Brain pericyte (primary cell): Measurements from ENCODE around the gene DGKD.

Experiments used
- DNase-seq: peaks from one replicate; pipeline ENCODE4 v3.0.0-alpha.2; 2012; ENCODE audit warnings: low read depth, low spot score

DGKD gene

DNA sequence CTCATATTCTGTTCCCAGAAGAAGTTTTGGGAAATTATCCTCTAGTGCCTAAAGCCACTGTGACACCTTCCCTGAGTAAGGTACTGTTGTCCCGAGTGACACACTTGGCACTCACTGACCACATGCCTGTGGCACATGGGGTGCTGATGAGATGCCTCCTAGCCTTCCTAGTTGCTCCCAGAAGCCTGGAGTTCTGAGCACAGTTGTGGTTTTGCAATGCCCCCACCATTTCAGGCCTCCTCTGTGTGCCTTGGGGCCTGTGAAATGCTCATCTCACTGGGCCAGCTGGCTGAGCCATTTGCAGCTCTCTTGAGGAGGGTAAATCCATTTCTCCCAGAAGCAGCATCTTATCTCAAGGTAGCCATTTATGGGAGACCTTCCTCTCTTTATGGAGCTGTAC, 91.8 kb downstream of the DGKD start:
- DNase-seq = no peak

DNA sequence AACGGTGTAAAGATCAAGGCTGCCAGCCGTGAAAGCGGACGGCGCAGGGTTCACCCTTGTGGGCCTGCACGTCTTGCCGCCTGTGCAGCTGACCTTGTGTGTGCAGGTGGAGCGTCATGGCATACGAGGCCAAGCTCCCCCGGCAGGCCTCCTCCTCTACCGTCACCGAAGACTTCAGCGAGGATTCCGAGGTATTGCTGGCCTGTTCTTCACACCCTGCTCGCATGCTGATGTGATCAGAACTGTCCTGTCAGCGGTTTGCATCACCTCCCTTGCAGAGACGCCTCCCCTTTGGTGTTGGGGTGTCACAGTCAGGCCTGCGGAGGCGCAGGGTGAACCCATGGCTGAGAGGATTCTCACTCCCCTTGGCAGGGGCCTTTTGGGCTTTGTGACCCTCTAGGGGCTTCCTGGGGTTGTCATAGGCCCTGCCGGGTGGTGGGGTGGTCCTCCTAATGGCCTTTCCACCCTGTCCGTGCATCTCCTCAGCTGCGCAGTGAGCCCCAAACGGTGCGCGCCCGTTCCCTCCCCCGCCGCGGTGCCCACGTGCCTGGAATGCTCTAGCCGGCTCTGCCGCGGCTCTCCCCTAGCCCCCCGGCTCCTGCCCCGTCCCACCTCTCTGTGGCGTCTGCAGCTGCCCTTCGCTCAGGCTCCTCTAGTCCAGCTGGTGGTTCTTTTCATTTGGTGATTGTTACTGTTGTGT, 92.5 kb downstream of the DGKD start:
- no peak for DNase-seq

DNA sequence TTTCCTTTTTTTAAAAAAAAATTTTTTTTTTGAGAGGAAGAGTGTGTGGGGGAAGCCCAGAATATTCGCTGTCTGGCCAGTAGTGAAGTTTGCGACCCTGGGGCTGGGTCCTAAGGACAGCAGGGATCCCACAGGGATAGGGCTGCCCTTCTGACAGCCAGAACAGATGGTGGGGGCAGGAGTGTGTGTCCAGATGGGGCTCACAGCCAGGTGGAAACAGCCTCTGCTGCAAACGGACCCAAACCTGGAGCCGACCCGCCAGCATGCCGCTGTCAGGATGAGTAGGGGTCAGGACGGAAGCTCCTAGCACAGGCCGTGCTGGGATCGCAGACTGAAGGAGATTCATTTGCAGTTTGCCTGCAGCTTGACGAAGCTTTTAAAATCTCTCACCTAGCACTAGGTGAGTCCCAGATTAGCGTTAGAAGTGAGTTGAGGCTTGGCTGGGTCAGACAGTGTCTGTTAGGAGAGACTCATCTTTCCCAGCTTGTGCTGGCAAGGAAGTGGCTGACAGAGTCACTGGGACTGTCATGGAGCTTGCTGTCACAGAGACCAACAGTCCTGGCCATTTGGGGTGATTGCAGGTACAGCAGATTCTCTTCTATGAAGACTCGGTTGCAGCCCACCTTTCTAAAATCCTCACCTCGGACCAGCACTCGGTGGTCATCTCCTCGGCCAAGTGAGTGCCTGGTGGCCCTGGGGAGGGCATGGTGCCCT, 93.4 kb downstream of the DGKD start:
- no peak for DNase-seq

DNA sequence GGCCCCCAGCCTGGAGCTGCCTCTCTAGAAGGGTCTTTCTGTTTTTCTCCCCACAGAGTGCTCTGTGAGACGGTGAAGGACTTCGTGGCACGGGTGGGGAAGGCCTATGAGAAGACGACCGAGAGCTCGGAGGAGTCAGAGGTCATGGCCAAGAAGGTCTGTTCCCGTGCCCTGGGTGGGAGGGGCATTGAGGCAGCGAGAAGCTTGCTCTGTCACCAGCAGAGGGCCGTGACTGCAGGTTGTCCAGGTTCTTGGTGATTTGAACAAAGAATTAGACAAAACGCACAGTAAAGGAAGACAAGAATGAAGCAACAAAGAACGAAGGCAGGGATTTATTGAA, 93.9 kb downstream of the DGKD start:
- no peak for DNase-seq

DNA sequence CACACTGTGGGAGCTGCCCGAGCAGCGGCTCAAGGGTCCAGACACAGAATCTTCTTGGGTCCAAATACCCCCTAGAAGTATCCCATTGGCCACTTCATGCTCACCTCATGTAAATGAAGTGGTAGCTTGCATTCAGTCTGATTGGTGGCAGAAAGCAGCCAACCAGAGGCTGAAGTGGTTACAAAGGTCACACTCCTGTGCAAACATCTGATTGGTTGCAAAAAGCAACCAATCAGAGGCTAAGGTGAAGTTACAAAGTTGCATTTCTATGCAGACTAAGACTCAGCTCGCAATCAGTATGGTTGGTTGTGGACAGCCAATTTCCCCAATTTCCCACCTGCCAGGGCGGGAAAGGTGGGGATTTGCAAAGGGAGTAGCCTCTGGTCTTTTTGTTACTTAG, 94.3 kb downstream of the DGKD start:
- no peak for DNase-seq

DNA sequence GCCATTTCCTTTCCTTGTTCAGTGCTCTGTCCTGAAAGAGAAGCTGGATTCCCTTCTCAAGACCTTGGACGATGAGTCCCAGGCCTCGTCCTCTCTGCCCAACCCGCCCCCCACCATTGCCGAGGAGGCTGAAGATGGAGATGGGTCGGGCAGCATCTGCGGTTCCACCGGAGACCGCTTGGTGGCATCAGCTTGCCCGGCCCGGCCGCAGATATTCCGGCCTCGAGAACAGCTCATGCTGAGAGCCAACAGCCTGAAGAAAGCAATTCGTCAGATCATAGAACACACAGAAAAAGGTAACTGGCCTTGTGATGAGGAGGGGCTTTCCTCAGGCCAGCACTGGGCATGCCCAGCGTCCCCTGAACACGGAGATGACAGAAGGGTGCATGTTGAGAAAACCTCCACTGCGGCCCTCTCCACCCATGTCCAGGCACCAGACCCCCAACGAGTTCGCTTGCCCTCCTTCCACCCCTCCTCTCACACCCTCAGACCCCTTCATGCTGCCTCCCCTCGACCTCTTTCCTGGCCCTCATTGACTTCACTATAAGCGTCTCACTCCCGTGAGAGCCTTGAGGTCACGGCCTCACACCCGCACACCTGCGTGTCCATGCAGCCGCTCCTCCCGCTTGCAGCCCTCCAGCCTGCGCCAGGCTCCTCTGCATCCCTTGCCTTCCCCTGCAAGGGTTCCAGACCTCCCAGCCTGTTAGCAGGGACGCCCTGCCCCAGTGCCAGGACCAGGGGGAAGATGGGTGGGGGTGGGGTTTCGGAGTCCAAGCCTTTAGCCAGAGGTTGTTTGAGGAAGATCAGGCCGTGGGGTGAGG, 95.0 kb downstream of the DGKD start:
- DNase-seq = no peak

DNA sequence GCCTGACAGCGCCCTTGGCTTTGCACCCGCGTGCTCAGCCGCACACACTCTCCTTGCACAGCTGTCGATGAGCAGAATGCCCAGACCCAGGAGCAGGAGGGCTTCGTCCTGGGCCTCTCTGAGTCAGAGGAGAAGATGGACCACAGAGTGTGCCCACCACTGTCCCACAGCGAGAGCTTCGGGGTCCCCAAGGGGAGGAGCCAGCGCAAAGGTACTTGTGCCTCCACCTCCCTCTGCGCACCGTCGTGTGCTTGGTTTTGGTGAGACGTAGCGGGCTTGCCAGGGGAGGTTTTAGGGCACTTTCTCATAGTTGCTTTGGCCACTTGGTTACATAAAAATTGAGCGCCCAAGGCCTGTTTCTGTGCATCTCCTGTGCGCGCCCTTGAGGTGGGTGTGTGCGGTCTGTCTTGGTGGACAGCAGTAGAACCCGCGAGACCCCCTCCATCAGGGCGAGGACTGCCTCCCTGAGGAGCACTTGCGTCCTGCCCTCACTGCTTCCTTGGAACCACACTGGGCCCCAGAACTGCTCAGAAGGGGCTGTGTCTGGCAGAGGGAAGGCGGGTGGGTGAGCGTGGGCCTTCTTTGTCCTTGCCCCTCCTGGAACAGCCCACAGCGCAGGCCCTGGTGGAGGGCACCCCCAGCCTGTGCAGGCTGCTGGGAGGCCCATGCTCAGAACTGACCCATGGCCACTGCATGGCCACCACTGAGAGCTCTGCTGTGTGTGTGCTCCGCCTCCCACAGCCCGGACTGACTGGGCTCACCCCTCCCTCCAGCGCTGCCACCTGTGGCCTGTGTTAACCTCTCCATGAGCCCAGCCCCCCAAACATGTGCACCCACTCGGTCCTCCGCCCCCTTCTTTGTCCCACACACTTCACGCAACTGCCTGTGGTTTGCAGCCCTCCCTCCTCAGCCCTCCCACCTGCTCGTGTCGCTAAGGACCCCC, 95.9 kb downstream of the DGKD start:
- DNase-seq = no peak

DNA sequence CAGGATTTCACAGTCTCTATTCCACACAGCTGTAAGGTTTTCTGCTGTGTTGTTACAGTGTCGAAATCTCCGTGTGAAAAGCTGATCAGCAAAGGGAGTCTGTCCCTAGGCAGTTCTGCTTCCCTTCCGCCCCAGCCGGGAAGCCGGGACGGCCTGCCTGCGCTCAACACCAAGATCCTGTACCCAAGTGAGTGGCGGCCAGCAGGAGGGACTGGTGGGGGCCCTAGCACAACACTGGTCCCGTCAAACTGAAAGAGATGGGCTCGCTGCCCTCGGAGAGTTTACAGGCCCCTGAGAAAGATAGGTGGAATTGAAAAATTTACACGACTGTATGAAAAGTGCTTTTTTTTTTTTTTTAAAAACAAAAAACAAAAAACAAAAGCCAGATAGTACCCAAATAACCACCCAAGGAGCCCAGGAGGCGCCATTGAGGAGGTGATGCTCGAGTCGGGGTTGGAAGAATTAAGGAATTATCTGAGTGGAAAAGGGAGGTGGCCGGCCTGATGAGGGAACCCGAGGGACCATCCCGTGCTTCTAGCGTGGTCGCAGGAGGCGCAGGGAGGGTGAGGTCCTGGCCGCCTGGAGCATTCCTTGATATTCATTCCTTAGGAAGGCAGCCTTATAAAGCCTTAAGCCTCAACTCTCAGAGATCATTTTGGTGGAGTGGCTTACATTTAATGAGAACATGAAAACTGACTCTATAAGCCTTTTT, 96.7 kb downstream of the DGKD start:
- DNase-seq = no peak

DNA sequence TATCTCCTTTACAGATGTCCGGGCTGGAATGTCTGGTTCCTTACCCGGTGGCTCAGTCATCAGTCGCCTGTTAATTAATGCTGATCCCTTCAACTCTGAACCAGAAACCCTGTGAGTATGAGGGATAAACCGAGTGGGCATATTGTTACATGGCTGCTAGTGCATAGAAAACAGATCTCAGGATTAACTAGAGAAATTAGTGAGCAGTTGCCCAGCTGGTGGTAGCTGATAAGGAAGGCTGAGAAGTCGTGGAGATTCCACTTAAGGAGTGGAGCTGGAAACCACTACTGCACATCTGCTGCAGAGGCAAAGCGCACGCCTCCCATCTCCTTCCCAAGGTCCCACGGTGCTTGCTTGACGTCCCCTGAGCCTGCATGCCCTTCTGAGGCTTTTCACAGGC, 97.7 kb downstream of the DGKD start:
- DNase-seq = no peak

DNA sequence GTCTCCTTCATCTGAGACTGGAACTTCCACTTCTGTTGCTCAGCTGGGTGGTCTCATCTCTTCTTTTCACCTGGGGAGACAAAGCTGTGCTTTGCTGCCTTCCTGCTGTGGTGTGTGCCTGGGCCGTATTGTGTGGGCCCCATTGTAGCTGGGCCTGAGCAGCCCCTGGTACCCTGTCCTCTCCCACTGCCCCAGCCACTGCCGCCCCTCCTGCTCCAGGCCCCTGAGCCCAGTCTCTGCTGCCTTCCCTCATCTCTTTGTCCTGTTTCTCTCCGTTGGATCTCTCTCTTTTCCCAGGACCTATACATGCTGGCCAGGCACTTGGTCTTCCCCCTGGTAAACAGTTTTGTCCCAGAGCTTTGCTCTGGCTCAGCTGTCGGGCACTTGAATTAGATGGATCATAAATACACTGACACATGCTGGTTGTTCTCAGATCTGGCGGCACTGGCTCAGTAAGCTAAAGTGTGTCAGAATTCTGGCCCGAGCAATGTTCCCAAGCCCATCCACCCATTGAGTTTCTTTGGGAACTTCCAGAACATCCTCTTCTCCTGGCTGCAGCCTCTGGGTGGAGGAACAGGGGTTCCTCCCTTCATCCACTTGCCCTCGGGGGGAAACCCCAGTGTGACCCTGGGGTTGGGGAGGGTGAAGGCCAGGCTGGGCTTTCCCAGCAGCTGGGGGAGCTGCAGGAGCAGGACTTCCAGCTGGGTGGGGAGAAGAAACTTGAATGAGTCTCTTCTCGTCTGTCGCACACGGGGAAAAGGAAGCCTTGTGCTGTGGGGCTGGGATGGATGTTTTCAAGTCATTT, 99.0 kb downstream of the DGKD start:
- DNase-seq = no peak

DNA sequence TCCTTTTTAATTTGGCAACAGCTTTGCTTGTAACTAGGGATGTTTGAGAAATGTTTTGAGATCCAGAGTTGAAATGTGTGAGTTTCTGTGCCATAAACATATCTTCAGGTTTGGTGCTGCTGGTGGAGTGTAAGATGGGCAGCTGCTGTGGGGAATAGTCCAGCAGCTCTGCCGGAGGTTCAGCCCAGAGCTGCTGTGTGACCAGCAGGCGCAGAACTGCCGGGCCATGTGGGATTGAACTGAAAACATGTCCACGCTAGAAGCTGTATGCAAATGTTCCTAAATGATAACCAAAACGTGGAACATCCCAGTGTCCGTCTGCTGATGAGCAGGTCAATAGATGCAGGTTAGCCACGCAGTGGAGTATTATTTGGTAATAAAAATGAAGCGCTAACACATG, 99.6 kb downstream of the DGKD start:
- no peak for DNase-seq

DNA sequence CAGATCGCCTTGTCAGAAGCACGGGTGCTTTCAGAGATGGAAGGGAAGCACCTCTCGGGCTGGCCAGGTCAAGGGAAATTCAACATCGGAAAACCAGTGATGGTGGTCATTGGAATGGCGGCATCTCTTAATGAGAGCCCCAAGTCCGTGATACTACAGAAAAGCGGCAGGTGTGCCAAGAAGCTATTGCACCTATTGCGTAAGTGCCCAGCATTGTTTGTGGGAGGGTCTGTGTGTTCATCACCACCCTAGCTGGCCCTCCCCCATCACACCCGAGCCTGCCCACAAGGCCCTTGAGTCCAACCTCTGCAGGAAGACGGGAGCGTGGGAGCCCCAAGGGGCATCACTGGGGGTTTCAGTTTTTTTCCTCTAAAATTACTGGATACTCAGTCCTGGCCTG, 100.7 kb downstream of the DGKD start:
- no peak for DNase-seq

DNA sequence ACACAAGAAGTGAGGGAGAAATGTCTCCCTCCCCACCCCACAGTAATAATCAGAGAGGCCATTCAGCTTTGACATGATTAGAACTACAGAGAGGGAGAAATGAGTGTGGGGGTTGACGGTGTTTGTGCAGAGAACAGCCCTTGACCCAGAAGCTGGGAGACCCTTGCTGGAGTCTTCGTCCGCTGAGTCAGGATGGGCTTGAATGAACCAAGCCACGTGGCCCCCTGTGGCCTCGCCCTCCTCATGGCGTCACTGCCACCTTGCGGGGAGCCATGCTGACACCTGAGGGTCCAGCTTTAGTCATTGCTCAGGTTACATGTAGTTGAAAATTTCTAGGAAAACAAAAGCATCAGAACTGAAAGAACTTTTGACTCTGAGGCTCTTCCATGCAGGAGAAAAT, 101.2 kb downstream of the DGKD start:
- DNase-seq = no peak

DNA sequence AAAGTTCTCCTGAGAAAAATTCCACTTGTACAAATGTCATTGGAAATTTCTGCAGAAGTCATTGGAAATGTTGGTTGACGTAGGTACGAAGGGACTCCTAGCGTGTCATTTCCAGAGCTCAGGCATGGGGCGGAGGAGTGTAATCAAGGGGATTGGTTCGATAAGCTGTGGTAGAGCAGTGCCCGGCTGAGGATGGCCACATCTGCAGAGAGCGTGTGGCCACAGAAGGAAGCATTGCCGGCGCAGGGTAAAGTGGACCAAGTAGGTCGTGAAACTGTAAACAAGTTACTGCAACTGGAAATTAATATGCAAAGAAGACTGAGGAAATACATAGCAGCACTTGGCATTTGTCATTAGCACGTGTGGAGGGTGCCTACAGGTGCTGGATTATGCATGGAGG, 101.8 kb downstream of the DGKD start:
- no peak for DNase-seq

DNA sequence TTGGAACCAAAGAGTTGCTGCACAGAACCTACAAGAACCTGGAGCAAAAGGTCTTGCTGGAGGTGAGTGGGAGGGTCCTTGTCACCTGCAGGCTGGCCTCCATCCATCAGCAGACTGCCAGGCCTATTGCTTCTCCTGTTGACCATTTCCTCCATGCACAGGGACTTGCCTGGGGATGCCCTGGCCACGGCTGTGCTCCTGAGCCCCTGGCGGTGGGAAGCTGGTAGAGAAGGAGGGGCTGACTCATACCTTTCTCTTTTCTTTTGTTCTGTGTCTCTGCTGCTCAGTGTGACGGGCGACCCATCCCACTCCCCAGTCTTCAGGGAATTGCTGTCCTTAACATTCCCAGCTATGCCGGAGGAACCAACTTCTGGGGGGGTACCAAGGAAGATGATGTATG, 102.6 kb downstream of the DGKD start:
- no peak for DNase-seq

DNA sequence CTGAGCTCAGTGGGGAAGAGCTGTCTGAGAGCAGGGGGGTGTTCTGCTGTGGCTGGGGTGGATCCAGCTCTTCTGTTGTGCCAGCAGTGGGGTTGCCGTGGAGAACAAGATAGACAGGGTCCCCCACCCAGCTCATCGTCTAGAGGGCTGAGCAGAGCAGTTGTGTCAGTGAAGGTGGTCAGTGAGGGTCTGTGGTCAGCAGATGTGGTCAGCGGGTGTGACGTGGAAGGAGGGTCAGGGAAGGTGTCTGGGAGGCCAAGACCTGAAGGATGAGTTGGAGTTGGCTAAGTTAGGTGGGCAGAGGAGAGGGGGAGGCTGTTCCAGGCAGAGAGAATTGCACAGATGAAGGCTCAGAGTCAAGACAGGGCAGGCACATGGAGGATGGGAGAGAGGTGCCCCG, 103.1 kb downstream of the DGKD start:
- DNase-seq = no peak

DNA sequence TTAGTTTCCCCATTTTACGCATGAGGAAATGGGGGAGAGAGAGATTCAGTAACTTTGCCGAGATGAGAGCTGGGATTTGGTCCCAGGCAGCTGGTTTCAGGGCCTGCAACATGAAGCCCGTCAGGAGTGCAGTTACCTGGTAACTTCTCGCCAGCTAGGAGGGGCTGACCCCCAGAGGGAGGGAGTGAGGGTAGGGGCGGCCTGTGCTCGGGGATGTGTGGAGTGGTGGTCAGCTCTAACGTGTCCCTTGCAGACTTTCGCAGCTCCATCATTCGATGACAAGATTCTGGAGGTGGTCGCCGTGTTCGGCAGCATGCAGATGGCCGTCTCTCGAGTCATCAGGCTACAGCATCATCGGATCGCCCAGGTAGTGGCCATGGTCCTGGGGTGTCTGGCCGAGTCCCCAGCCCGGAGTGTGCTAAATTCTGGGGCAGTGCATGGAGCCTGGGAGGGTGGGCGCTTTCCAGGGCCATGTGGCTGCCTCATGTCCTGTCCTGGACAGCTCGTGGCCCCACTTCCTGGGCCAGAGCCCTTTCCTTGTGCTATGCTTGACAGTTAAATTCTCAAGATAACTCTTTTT, 103.8 kb downstream of the DGKD start:
- no peak for DNase-seq

DNA sequence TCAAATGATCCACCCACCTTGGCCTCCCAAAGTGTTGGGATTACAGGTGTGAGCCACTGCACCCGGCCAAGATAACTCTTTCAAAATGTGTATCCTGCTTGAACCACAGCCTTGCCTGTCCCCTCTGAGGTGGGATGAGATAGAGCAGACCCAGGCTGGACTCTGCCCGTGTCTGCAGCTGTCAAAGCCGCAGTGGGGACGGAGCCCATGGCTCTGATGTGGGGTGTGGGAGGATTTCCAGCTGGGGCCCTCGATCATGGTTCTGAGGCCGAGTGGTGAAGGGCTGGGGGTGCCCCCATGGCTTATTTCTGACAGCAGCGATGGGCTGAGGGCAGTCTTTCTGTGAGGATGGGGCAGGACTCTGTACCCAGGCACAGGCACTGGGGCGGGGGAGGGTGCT, 104.5 kb downstream of the DGKD start:
- no peak for DNase-seq

DNA sequence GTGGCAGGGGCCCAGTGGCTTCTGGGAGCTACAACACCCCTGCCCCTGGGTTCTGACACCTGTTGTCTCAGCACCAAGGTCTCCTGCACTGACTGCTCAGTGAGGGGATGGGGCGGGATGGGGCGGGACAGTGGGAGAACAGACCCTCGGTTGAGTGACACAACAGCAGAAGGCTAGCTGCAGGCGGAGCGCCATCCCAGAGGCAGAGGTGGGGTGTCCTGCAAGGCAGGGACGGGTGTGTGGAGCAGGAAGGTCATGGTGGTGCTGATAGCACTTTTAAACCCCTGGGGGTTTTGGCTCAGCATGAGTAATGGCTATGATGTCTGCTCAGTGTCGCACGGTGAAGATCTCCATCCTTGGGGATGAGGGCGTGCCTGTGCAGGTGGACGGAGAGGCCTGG, 105.1 kb downstream of the DGKD start:
- DNase-seq = no peak
